Measurements from ENCODE around the gene MYOM1. TPM values are rescaled to one million over a fixed set of nuclear protein-coding genes. Genes with fewer than 3 reads are reported as not detected.

Gene MYOM1
- total RNA-seq, 1 donor from 2014 or later: 0.49 TPM

- no peaks in the 10 kb centered on the region for H3K36me3 Mint-ChIP-seq (ENCODE audit: low read depth, unreplicated experiment)
- no peak for TF ChIP-seq CTCF (IDR thresholded peaks at IDR 0.05; ENCODE audit: unreplicated experiment)
- H3K4me1 Mint-ChIP-seq (ENCODE audit: unreplicated experiment): peaks cover 3% of the 10 kb centered on the region
- H3K27ac Mint-ChIP-seq (ENCODE audit: unreplicated experiment): no peak overlapping the region
- H3K4me3 Mint-ChIP-seq (ENCODE audit: unreplicated experiment): no peak overlapping the region
- DNase-seq (ENCODE audit: low spot score): no peak
- H3K27me3 Mint-ChIP-seq (ENCODE audit: unreplicated experiment): no peaks in the 10 kb centered on the region
- H3K9me3 Mint-ChIP-seq (ENCODE audit: unreplicated experiment): no peaks in the 10 kb centered on the region
These were observed 71.7 kb downstream of the MYOM1 start for GRCh38 chr18:3147935-3148554.

GRCh38 chr18:3140986-3141639 is 78.7 kb downstream of the MYOM1 start:
- no peaks in the 10 kb centered on the region for H3K9me3 Mint-ChIP-seq (ENCODE audit: unreplicated experiment)
- DNase-seq (ENCODE audit: low spot score): no peak
- no peaks in the 10 kb centered on the region for H3K4me1 Mint-ChIP-seq (ENCODE audit: unreplicated experiment)
- no peak overlapping the region for H3K27ac Mint-ChIP-seq (ENCODE audit: unreplicated experiment)
- no peak overlapping the region for H3K4me3 Mint-ChIP-seq (ENCODE audit: unreplicated experiment)
- no peaks in the 10 kb centered on the region for H3K27me3 Mint-ChIP-seq (ENCODE audit: unreplicated experiment)
- H3K36me3 Mint-ChIP-seq (ENCODE audit: low read depth, unreplicated experiment): no peaks in the 10 kb centered on the region
- TF ChIP-seq CTCF (IDR thresholded peaks at IDR 0.05; ENCODE audit: unreplicated experiment): no peak

- Mint-ChIP-seq H3K27ac (ENCODE audit: unreplicated experiment) (no peak overlapping the region), H3K36me3 (ENCODE audit: low read depth, unreplicated experiment) (no peaks in the 10 kb centered on the region), H3K4me1 (ENCODE audit: unreplicated experiment) (no peaks in the 10 kb centered on the region), H3K9me3 (ENCODE audit: unreplicated experiment) (no peaks in the 10 kb centered on the region), H3K4me3 (ENCODE audit: unreplicated experiment) (no peak overlapping the region), H3K27me3 (ENCODE audit: unreplicated experiment) (no peaks in the 10 kb centered on the region)
- TF ChIP-seq CTCF (IDR thresholded peaks at IDR 0.05; ENCODE audit: unreplicated experiment): no peak
- no peak for DNase-seq (ENCODE audit: low spot score)
These were observed 79.4 kb downstream of the MYOM1 start for GRCh38 chr18:3140342-3140741.

- Mint-ChIP-seq H3K9me3 (ENCODE audit: unreplicated experiment) (no peaks in the 10 kb centered on the region), H3K4me1 (ENCODE audit: unreplicated experiment) (no peaks in the 10 kb centered on the region), H3K27me3 (ENCODE audit: unreplicated experiment) (no peaks in the 10 kb centered on the region), H3K27ac (ENCODE audit: unreplicated experiment) (no peak overlapping the region), H3K36me3 (ENCODE audit: low read depth, unreplicated experiment) (no peaks in the 10 kb centered on the region), H3K4me3 (ENCODE audit: unreplicated experiment) (no peak overlapping the region)
- no peak for DNase-seq (ENCODE audit: low spot score)
- TF ChIP-seq CTCF (IDR thresholded peaks at IDR 0.05; ENCODE audit: unreplicated experiment): no peak
These were observed 80.4 kb downstream of the MYOM1 start for GRCh38 chr18:3139406-3139805.

GRCh38 chr18:3138274-3138975 is 81.3 kb downstream of the MYOM1 start:
- H3K27me3 Mint-ChIP-seq (ENCODE audit: unreplicated experiment): no peaks in the 10 kb centered on the region
- H3K27ac Mint-ChIP-seq (ENCODE audit: unreplicated experiment): no peak overlapping the region
- H3K4me3 Mint-ChIP-seq (ENCODE audit: unreplicated experiment): no peak overlapping the region
- TF ChIP-seq CTCF (IDR thresholded peaks at IDR 0.05; ENCODE audit: unreplicated experiment): no peak
- no peaks in the 10 kb centered on the region for H3K36me3 Mint-ChIP-seq (ENCODE audit: low read depth, unreplicated experiment)
- DNase-seq (ENCODE audit: low spot score): no peak
- no peaks in the 10 kb centered on the region for H3K4me1 Mint-ChIP-seq (ENCODE audit: unreplicated experiment)
- no peaks in the 10 kb centered on the region for H3K9me3 Mint-ChIP-seq (ENCODE audit: unreplicated experiment)

All from endothelial cell (in vitro differentiated cells).